ENCODE measurements around the gene USF1. TPM values are rescaled to one million over a fixed set of nuclear protein-coding genes. Genes with fewer than 3 reads are reported as not detected.
A peak's percentile ranks its signal among the peaks of the same experiment; 100 is the strongest.
"Not testable (repeated sequence)": the region's sequence is repeated elsewhere in the genome, so short reads cannot be mapped to it uniquely, and the experiment has no call there.

USF1 gene
- total RNA-seq, 2 experiments from 2014 or later, result 60.9 to 83.1 TPM

- H3K27ac ChIP-seq (ENCODE audit: low read depth, low read length, poor library complexity, severe bottlenecking), result no peak overlapping the region
Measured at GRCh38 chr1:161019751-161020495, 25.9 kb downstream of the USF1 start.

GRCh38 chr1:161019111-161019660 is 26.6 kb downstream of the USF1 start:
- POLR2A ChIA-PET, result interaction anchor here (0.7 kb wide), 1 partner anchor 200 kb away, joined by 4 read pairs; no protein-coding TSS in a partner anchor

More at GRCh38 chr1:161019751-161020495, 25.9 kb downstream of the USF1 start:
- TF ChIP-seq CTCF (conservative IDR thresholded peaks at IDR 0.05; ENCODE audit: low read length) (no peak), EZH2phosphoT487 (IDR thresholded peaks at IDR 0.05; ENCODE audit: borderline replicate concordance, low read depth, low read length) (no peak)
- Histone ChIP-seq H2AFZ (ENCODE audit: low read length) (no peak overlapping the region), H3K4me2 (ENCODE audit: low read length) (peak overlapping the region; percentile 98), H3K79me2 (ENCODE audit: insufficient read depth, low read depth, low read length) (no peaks in the 10 kb centered on the region), H3K9me3 (ENCODE audit: low read length) (no peaks in the 10 kb centered on the region), H3K36me3 (ENCODE audit: insufficient read depth, low read length) (no peaks in the 10 kb centered on the region), H3K9me2 (ENCODE audit: insufficient read depth, low read length) (no peaks in the 10 kb centered on the region), H3K4me1 (ENCODE audit: insufficient read depth, low read length, poor library complexity, severe bottlenecking) (peaks cover 24% of the 10 kb centered on the region), H4K20me1 (ENCODE audit: insufficient read depth, low read length) (no peaks in the 10 kb centered on the region), H3K4me3 (ENCODE audit: low read depth, low read length, poor library complexity, severe bottlenecking) (peak overlapping the region; percentile 74)
- CTCF ChIA-PET (ENCODE audit: unreplicated experiment), result interaction anchor here (0.6 to 1.4 kb wide), 3 partner anchors 22 to 1943 kb away, joined by 3 to 6 read pairs (median 4); partner anchors contain the start of genes AIM2 and USF1
- POLR2A ChIA-PET, result interaction anchor here (1.0 to 1.4 kb wide), 3 partner anchors 8 to 49 kb away, joined by 3 to 6 read pairs (median 4); no protein-coding TSS in a partner anchor
- TSS peak; percentile 39 for BruUV-seq (replicated peaks)
- no peak for DNase-seq (ENCODE audit: low spot score)
- intact Hi-C loops (cut with micrococcal nuclease; ENCODE audit: unreplicated experiment), result no loop called here

GRCh38 chr1:161018631-161018930 is 27.2 kb downstream of the USF1 start:
- intact Hi-C loops (cut with micrococcal nuclease; ENCODE audit: unreplicated experiment), result no loop called here
- TF ChIP-seq EZH2phosphoT487 (IDR thresholded peaks at IDR 0.05; ENCODE audit: borderline replicate concordance, low read depth, low read length) (no peak), CTCF (conservative IDR thresholded peaks at IDR 0.05; ENCODE audit: low read length) (no peak)
- H3K4me2 ChIP-seq (ENCODE audit: low read length), result no peak overlapping the region
- POLR2A ChIA-PET, result interaction anchor here (0.5 to 0.9 kb wide), 3 partner anchors 16 to 27 kb away, joined by 3 to 7 read pairs (median 3); partner anchors contain the start of gene USF1
- H3K9me2 ChIP-seq (ENCODE audit: insufficient read depth, low read length), result no peaks in the 10 kb centered on the region
- H3K27ac ChIP-seq (ENCODE audit: low read depth, low read length, poor library complexity, severe bottlenecking), result no peak overlapping the region
- H4K20me1 ChIP-seq (ENCODE audit: insufficient read depth, low read length), result no peaks in the 10 kb centered on the region
- no peaks in the 10 kb centered on the region for H3K9me3 ChIP-seq (ENCODE audit: low read length)
- no peak overlapping the region for H2AFZ ChIP-seq (ENCODE audit: low read length)
- H3K4me3 ChIP-seq (ENCODE audit: low read depth, low read length, poor library complexity, severe bottlenecking), result no peak overlapping the region
- CTCF ChIA-PET (ENCODE audit: unreplicated experiment), result no interaction called here
- H3K4me1 ChIP-seq (ENCODE audit: insufficient read depth, low read length, poor library complexity, severe bottlenecking), result peaks cover 33% of the 10 kb centered on the region
- H3K79me2 ChIP-seq (ENCODE audit: insufficient read depth, low read depth, low read length), result no peaks in the 10 kb centered on the region
- no TSS peak for BruUV-seq (replicated peaks)
- no peaks in the 10 kb centered on the region for H3K36me3 ChIP-seq (ENCODE audit: insufficient read depth, low read length)
- no peak for DNase-seq (ENCODE audit: low spot score)

More at GRCh38 chr1:161019111-161019660, 26.6 kb downstream of the USF1 start:
- H4K20me1 ChIP-seq (ENCODE audit: insufficient read depth, low read length); intact Hi-C loops (cut with micrococcal nuclease; ENCODE audit: unreplicated experiment); H3K79me2 ChIP-seq (ENCODE audit: insufficient read depth, low read depth, low read length); H3K9me3 ChIP-seq (ENCODE audit: low read length); DNase-seq (ENCODE audit: low spot score); H3K9me2 ChIP-seq (ENCODE audit: insufficient read depth, low read length); H3K36me3 ChIP-seq (ENCODE audit: insufficient read depth, low read length); H2AFZ ChIP-seq (ENCODE audit: low read length); H3K27ac ChIP-seq (ENCODE audit: low read depth, low read length, poor library complexity, severe bottlenecking); H3K4me3 ChIP-seq (ENCODE audit: low read depth, low read length, poor library complexity, severe bottlenecking); BruUV-seq (replicated peaks): not testable (repeated sequence)
- Histone ChIP-seq H3K4me2 (ENCODE audit: low read length) (peak overlapping the region; percentile 98; the same call in 1 of the 2 replicates), H3K4me1 (ENCODE audit: insufficient read depth, low read length, poor library complexity, severe bottlenecking) (peaks cover 27% of the 10 kb centered on the region)
- CTCF ChIA-PET (ENCODE audit: unreplicated experiment), result interaction anchor here (0.6 kb wide), 1 partner anchor 1943 kb away, joined by 4 read pairs; the partner anchor contains the start of gene AIM2
